Glomerular visceral epithelial cell (primary cell): ENCODE results near the gene ADORA1.

ENCODE experiments used
- DNase-seq: peaks from one replicate; pipeline ENCODE4 v3.0.0-alpha.2; 2016; ENCODE audit errors: extremely low spot score

Gene ADORA1

GRCh38 chr1:203173011-203173555 lies 45.6 kb downstream of the ADORA1 start:
- DNase-seq = peak; percentile 38

DNA sequence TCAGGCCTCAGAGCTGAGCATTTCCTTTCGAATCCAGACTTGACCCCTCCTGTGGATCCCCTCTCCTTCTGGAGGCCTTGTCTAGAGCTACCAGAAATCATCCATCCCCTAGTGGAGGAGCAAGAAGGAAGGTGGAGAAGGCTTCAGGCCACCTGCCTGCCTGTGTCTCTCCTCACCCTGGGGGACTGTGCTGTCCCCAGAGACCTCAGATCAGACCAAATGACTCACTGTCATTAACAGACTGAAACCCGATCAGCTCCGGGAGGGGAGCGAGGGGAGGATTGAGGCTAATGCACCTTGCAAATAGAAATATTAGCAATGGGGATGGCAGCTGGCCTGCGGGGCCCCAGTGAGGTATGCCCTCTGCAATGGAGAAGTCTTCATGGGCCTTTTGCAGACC lies 46.0 kb downstream of the ADORA1 start:
- no peak for DNase-seq

DNA sequence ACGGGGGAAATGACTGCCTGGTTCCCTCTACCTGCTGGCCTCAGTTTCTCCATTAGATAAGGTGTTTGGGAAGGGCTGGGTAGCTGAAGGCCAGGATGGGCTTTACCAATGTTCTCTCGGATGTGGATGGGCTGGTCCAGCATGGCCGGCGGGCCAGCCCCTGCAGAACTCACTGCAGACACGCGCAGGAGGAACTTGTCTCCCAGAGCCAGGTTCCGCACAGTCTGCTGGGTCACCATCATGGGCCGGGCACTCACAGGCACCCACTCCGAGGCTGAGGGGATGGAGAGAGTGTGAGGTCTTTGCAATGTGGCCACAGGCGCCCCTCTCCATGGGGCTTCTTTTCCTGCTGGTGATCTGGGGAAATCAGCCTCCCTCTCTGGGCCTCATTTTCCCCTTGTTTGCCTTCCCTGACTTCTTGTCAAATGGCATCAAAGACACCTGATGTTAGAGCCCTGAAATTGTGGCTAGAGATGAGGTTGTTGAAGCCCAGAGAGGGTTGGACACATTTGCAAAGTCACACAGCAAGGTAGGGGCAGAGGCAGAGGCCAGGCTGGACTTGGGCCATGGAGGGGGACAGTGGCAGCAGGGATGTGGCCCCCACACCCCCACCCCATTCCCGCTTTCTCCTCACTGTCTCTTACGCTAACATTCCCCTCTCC lies 46.9 kb downstream of the ADORA1 start:
- DNase-seq = no peak

DNA sequence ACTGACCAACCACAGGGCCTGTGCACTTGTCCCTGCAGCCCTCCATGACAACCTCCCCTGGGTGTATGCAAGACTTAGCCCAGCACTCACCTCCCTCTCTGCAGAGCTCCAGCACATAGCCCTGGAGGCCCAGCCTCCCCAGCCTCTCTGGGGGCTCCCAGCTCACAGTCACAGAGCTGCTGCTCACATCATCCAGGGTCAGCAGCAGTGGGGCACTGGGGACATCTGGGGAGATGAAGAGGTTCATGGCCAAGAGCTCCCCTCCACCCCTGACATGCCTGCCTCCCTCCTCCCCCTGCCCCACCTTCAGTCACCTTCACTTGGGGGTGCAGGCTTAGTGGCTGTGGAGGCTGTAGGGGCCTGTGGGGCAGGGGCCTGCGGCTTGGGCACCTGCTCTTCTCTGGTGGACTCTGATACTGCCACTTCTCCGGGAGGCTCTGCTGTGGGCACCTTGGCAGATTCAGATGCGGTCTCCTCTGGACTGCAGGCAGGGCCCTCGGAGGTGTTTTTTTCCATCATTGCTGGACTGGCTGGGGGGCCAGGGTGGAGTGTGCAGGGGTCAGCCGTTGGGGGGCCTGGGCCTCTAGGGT lies 47.8 kb downstream of the ADORA1 start, which contains the start of gene MYBPH:
TSS of gene MYBPH (minus strand) at position 590 of the 590 bp plus-strand sequence. CDS start at position 519, 71 bp downstream.
- no peak for DNase-seq

- DNase-seq = no peak
These were observed 48.3 kb downstream of the ADORA1 start for GRCh38 chr1:203175827-203176241.

GRCh38 chr1:203176273-203177035 lies 48.9 kb downstream of the ADORA1 start:
- no peak for DNase-seq

DNA sequence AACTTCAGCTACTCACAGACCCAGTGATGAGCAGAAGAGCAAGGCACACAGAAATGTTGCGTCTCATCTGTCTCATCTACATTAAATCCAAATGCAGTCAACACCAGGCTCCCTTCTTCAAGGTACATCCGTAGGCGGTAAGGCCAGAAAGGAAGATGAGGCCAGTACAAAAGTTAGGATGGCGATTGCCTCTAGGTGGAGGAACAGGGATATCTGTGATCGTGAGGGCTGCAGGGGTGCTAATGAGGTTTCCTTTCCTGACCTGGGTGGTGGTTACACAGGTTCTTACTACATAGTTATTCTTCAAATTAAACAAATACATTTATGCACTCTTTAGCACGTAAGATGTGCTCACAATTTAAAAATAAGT lies 49.5 kb downstream of the ADORA1 start:
- no peak for DNase-seq

DNA sequence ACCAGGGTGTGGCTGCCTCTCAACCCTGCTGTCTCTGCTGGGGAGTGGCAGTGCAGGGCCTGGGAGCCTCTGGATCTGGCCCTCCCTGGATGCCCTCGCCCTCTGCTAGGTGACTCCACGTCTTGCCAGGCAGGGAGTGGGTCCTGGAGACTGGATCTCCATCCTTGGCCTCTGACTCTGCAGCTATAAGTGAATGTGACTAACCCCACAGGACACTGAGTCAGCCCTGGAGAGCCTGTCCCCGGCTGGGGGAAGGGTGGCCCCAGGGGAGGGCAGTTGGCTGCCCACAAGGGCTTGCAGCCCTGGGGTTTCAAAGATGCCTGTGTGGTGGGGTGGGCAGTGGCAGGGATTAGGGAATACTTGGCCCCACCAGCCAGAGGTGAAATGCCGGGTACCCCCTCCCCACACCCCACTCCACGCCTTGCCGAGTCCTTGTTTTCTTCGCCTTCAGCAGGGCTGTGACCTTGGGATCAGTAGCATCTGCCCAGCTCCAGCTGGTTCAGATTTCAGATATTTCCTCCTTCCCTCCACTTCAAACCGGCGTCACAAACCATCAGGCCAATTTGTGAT lies 50.0 kb downstream of the ADORA1 start:
- DNase-seq = peak; percentile 43

GRCh38 chr1:203178083-203178482 lies 50.6 kb downstream of the ADORA1 start:
- DNase-seq = no peak

DNA sequence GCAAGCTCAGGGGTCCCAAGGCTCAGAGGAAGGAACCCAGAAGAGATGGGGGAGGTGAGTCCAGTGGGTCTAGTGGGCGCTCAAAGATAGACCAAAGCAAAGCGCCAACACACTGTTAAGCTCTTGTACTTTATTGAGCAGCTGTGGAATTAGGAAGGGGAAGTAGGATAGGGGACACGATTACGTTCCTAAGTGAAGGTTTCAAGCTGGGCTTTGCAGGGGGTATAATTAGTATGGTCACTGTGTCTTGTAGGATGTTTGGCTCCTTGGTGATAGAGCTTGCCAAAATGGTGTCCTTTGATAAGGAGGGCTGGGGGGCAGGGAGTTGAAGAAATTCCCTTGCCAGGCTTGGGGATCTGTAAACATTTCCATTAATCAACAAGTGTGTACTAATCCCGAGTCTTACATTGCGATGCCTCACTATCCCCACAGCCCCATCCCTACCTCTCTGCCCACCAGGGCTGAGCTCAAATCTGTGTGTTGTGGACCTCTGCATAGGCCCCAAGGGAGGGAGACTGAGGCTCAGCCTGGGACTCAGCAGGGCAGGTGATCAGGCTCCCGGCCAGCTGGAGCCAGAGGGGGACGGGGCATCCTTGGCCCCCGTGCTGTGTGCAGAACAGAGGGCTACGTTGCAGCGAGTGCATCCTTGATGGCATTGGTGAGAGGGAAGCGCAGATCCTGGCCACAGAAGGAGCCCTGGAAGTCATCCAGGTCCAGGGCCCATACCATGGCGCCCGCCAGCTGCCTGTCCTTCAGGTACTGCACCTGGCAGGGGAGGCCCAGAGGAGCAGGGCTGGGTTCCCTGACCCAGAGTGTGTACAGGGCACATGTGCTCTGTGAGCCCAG lies 51.5 kb downstream of the ADORA1 start:
- DNase-seq = no peak

GRCh38 chr1:203179667-203180005 lies 52.1 kb downstream of the ADORA1 start:
- DNase-seq = no peak

DNA sequence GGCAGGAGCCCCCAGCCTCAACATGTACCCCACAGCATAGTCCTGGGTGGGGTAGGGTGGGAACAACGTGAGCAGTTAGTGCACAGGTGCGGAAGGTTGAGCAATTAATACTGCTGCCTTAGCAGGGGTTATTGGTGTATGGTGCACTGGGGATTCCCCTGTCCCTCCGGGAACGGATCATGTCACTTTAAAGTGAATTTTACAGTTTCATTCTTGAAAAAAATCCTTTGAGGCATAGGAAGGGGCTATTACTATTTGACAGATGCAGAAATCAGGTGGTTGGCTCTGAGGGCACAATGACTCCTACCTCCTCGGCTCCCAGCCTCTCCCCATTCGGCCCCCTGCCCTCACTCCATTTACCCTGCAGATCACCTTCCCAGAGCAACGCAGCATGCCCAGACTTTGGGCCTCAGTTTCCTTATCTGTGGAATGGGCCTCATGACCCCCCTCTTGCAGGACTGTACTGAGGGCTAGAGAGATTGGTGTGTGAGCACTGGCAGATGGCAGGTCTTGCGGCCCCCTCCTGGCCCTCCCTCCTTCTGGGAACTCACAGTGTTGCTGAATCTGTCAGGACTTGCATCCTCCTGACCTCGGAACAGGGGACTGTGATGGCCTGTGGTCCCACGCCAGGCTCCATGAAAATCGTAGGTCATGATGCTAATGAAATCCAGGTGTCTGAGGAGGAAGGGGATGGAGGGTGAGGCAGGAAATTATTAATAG lies 53.2 kb downstream of the ADORA1 start:
- no peak for DNase-seq

- DNase-seq = no peak
These were observed 54.3 kb downstream of the ADORA1 start for GRCh38 chr1:203181586-203182386.

DNA sequence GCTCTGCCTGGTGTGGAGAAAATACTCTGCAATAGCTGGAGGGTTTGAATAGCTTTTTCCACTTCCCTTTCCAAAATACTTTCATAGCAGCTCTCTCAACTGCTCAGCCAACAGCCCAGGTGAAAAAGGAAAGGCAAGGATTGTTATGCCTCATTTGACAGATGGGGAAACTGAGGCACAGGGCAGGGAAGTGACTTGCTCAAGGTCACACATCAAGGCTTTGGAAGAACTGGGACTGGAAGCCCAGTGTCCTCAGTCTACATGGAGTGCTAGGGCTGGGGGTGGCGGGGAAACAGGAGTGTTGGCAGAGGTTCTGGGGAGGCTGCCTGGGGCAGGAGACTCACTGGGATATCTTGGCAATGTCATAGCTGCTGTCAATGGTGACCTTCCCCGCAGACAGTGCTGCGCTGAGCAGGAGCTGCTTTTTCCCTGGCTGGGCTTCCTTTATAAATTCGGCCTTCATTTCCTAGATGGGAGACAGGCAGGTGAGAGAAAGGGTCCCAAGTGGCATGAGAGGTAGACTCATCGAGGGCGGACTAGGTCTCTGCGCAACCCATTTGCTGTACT lies 54.9 kb downstream of the ADORA1 start:
- DNase-seq = no peak

DNA sequence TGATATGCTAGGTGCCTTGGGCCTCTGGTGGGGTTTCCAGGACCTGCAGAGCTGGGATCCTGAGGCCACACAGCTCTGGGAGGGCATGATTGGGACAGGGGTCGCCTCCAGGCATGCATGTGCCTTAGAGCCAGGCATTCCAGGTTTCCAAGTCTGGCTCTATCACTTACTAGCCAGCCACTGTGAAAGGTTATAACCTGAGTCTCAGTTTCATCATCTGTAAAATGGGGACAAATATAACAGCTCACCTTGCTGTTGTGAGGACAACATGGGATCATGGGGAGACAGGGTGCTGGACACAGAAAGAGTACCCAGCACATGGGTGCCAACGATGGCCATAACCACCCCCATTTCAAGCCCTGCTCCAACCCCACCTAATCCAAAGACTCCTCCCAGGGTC lies 56.3 kb downstream of the ADORA1 start:
- DNase-seq = no peak

- no peak for DNase-seq
These were observed 56.9 kb downstream of the ADORA1 start for GRCh38 chr1:203184467-203184866.

DNA sequence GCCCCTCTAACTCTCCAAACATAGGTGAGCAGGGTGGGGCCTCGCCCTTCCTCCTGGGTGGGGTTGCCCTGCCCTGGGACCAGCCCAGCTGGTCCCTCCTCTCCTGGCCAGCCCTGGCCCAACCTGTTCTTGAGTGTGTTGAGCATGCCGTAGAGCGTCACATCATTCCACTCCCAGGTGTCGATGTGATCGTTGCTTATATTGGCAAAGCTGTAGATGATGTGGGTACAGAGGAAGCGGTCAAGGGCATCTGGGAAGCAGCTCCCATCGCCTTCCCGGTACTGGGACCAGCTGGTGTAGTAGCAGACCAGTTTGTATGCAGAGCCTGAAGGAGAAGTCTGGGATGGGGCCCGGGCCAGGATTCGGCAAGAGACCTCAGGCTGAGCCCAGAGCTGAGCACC lies 57.5 kb downstream of the ADORA1 start:
- DNase-seq = no peak

DNA sequence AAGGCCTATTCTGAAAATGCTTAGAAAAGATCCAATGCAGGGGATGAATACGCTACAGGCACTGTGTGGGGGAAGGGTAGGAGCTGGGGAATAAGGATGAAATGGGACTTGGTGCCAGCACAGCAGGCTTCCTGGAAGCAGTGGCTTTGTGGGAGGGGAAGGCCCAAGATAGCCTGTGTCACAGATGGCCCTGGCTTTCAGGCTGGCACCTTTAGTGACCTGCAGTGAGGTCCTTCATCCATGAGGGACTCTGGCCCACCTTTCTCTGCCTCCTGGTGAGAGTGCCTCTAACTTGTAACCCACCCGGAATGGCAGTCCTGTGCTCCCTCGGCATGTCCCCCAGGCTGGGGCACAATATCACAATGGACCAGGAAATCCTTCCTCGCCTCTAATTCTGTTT lies 58.1 kb downstream of the ADORA1 start:
- no peak for DNase-seq

DNA sequence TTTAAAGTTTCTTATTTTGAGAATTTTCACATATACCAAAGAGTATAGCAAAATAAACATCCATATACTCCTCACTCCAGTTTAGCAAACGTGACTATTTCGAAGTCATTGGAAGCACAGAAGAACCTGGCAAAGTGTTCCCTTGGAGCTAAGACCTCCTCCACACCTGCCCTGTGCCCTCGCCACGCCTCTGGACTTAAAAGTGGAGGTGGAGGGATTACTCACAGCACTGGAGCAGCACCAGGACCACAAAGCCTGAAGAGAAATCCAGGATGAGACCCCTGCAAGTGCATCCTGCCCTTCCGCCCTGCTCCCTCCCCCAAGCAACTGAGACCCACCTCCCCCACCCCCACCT lies 58.5 kb downstream of the ADORA1 start:
- DNase-seq = no peak
